Measurements from ENCODE around the gene FCHO1.

GRCh38 chr19:17719730-17720400 lies 31.4 kb upstream of the FCHO1 start:
- TF ChIP-seq CTCF (IDR thresholded peaks at IDR 0.05), result no peak
- no peak for TF ChIP-seq EP300 (IDR thresholded peaks at IDR 0.05)

Data from suprapubic skin (tissue), 3 donors.